HG03442 (cell line): ENCODE data around the gene STX1B.
"Not testable (repeated sequence)": the region's sequence is repeated elsewhere in the genome, so short reads cannot be mapped to it uniquely, and the experiment has no call there.

ENCODE experiments used
- ATAC-seq: cut with Tn5 transposase; IDR thresholded peaks from one replicate; pipeline ENCODE4 v1.9.1; 2021; ENCODE audit warnings: mild to moderate bottlenecking, moderate library complexity; ENCODE audit not compliant: unreplicated experiment

The STX1B gene

DNA sequence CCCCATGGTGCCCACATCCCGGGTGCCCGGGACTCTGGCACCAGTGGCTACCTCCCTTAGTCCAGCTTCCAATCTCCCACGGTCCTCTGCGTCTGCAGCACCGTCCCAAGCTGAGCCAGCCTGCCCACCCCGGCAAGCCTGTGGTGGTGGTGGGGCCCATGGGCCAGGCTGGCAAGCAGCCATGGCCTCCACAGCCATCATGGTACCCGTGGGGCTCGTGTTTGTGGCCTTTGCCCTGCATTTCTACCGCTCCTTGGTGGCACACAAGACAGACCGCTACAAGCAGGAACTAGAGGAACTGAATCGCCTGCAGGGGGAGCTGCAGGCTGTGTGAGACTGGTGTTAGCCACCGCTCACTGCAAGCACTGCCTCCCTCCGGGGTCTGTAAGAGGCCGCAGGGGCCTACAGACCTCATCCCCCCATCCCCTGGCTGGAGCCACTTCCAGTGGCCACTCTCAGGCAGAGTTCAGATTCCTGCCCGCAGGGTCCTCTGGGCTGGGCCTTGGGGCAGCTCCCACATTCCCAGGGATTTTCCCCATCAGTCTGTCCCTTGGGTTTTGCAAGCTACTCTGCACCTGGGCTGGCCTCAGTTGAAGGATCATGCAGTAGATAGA, 56.8 kb downstream of the STX1B start:
- no peak for ATAC-seq

DNA sequence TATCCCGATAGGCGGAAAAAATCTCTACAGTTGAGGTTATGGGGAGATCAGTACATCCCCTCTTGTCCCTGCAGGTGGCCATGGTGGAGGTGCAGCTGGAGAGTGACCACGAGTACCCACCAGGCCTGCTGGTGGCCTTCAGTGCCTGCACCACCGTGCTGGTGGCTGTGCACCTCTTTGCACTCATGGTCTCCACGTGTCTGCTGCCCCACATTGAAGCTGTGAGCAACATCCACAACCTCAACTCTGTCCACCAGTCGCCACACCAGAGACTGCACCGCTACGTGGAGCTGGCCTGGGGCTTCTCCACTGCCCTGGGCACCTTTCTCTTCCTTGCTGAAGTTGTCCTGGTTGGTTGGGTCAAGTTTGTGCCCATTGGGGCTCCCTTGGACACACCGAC, 57.3 kb downstream of the STX1B start:
- ATAC-seq = no peak

- ATAC-seq = no peak
Measured at GRCh38 chr16:30951750-30952149, 58.7 kb downstream of the STX1B start.

GRCh38 chr16:30951193-30951592, 59.2 kb downstream of the STX1B start:
- ATAC-seq = no peak

DNA sequence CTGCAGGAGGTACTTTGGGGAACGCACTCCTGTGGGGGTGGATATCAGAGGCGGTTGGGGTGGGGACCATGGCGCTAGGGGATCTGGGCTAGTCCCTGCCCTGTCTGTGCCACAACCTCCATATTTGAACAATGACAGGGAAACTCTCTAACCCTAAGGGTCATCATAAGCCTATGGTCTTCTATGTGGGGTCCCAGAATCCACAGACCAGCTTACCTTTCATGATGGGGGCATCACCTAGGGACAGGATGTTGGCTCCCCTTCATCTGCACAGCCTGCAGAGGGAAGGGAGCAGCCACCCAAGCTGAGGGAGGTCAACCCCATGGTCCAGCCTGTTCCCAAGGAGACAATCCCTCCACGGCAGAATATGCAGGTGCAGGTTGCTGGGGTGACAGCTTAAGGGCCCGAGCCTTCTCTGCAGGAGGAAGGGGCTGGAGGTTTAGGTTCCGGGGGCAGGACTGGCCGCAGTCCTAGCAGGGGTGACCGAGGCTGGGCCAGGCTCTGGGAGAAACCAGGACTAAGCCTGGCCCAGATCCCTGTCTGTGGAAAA, 59.8 kb downstream of the STX1B start:
- ATAC-seq = no peak

GRCh38 chr16:30949650-30950515, 60.6 kb downstream of the STX1B start:
- peak; percentile 56 for ATAC-seq

- peak; percentile 63 for ATAC-seq
Measured at GRCh38 chr16:30948667-30949649, 61.5 kb downstream of the STX1B start, which contains the start of gene ORAI3. Gene ORAI3 (plus strand): TSS chr16:30949068. CDS start chr16:30949290, 222 bp downstream.

DNA sequence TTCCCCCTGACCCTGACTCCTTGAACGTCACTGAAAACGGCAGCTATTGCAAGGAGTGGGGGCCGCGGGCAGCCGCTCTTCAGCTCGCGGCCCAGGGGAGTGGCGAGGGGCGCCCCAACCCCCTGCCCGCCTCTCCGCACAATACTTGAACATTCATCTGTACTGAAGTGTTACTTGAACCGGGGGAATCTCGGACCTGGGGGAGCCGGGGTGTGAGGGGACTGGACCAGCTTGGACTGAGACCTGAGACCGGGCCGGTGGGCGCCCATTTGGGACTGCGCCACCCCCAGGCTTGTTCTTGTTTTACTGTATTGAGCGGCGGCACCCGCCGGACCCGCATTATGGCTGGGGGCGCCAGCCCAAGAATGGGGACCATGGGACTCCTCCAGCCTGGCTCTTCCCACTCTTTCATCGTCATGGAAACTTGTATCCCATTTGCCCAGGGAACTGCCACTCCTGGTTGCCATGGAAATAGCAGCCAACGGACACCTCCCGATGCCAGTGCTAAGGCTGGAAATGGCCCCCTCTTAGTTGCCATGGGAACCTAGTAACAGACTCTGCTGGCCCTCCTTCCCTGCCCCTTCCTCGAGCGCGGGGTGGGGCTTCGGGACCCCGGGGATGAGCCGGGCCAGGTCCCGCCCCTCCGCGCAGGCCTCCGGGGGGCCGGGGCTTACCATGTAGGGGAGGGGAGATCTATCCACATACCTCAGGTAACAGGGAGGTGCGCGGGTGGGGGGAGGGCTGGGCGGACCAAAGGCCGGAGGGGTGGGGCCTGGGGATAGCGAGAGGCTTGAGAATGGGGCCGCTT, 62.4 kb downstream of the STX1B start:
- ATAC-seq = no peak

- ATAC-seq = no peak
Measured at GRCh38 chr16:30947541-30947858, 62.9 kb downstream of the STX1B start.

DNA sequence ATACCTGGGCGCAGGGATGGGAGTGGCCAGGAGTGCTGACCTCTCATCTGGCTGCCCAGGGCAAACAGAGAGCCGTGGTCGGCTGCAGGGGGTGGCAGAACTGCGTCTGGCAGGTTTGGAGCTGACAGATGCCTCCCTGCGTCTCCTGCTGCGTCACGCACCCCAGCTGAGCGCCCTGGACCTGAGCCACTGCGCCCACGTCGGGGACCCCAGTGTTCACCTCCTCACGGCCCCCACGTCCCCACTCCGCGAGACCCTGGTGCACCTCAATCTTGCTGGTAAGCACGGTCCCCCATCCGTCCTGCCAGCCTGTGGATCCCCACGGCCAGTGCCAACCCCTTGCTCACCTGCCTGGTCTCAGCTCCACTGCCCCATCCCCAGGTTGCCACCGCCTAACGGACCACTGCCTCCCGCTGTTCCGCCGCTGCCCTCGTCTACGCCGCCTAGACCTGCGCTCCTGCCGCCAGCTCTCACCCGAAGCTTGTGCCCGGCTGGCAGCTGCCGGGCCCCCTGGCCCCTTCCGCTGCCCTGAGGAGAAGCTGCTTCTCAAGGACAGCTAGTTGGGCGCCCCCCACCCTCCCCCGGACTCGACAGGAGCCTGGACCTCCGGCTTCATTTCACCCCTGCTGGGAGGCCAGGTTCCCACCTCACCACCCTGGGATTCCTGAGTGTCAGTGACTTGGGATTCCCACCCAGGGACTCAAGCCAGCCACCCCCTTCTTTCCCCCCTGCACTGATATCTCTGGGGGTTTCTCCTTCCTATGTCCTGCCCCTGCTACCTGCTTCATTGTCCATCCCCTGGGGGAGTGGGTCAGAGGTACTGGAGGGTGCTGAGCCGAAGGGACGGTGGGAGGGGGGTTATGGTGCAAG, 63.5 kb downstream of the STX1B start:
- no peak for ATAC-seq

DNA sequence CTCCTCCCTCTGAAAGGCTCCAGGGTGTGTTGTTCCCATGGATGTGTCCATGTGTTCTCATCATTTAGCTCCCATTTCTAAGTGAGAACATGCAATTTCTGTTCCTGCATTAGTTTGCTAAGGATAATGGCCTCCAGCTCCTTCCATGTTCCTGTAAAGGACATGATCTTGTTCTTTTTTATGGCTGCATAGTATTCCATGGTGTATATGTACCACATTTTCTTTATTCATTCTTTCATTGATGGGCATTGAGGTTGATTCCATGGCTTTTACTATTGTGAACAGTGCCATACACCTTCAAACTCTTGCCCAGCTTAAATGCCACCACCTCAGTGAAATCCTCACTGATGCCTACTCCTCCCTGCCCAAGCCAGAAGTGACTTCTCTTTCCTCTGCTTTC, 66.1 kb downstream of the STX1B start:
- ATAC-seq = no peak

DNA sequence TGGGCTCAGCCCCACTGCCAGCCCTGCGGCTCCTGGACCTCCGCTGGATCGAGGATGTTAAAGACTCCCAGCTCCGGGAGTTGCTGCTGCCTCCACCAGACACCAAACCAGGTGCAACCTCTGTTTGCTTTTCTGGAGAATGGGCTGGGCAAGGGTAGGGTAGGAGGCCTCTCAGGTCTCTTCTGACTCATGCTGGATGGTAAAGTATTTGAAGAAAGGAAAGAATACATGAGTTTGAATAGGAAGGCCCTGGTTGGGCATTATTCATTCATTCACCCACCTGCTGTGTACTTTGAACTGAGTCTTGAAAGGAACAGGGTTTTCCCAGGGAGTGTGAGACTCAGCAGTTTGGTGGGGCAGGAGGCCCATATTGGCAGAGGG, 68.0 kb downstream of the STX1B start:
- ATAC-seq = no peak

DNA sequence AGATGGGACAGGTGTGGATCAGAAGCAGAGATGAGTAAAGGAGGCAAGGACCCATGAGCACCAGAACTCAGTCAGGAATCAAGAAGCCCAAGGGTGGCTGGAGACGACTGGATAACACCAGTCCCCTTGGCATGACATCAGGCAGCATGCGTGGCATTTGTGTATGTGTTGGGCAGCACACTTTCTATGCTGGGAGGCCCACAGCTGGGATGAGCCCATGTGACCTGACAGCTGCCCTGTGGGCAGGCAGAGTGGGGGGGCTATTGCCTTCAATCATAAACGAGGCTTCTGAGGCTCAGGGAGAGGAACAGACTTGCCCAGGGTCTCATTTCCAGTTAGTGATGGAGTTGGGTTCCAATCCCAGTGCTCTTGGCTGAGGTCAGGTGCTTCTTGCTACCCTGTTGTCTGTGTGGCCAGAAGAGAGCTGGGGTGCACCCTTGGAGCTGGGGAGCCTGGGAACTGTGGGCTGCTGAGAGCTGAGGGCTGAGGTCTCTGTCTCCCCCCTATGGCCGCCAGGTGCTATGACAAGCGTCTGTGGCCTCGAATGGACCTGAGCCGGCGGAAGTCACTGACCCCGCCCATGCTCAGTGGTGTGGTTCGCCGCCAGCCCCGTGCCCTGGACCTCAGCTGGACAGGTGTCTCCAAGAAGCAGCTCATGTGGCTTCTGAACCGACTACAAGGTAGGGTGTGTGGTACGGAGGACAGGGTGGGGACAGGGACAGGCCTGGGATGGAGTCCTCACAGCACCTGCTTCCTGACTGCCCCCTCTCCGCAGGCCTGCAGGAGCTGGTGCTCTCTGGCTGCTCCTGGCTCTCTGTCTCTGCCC, 68.6 kb downstream of the STX1B start:
- peak; percentile 87 for ATAC-seq

DNA sequence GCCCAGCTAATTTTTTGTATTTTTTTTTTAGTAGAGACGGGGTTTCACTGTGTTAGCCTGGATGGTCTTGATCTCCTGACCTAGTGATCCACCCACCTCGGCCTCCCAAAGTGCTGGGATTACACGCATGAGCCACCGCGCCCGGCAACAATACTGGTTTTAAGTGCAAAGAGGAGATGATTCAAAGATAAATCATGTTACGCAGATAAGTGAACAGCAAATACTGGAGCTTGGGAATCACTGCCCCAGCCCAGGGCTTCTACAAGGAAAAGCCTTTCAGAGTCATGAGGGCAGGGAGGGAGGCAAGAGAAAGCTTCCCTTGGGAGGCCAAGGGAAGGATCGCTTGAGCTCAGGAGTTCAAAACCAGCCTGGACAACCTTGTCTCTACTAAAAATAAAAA, 70.9 kb downstream of the STX1B start:
- not testable (repeated sequence) for ATAC-seq
